Thyroid gland (tissue), 4 donors: ENCODE measurements around the gene PIP5K1C.

Experiments used
- POLR2A ChIP-seq, 2 donors: fragments of 450-650 bp; IDR thresholded peaks; one replicate each; pipeline ENCODE4 v1.6.1; 2017; ENCODE audit warnings: antibody characterized with exemption in 2 of 2, mild to moderate bottlenecking in 2 of 2, moderate library complexity in 1 of 2
- TF ChIP-seq, protein P1 (sequence below), 6 experiments: fragments of 200-600 bp in 3 of 6; fragments of 450-650 bp in 3 of 6; sonication (generic) in 3 of 6; IDR thresholded peaks; one replicate each; pipeline ENCODE4 v1.5.1; 2016 to 2019; ENCODE audit warnings: antibody characterized with exemption in 6 of 6, mild to moderate bottlenecking in 2 of 6, inconsistent platforms in 1 of 6, moderate library complexity in 1 of 6

DNA sequence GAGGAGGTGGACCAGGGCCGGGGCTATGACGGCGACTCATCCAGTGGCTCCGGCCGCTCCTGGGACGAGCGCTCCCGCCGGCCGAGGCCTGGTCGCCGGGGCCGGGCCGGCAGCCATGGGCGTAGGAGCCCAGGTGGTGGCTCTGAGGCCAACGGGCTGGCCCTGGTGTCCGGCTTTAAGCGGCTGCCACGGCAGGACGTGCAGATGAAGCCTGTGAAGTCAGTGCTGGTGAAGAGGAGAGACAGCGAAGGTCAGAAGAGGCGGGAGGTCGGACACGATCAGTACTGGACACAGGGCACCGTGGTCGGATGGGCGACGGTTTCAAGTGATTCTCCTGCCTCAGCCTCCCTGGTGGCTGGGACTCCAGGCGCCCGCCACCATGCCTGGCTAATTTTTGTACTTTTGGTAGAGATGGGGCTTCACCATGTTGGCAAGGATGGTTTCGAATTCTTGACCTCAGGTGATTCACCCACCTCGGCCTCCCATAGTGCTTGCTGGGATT, 30.2 kb upstream of the PIP5K1C start:
- TF ChIP-seq, protein P1, sequence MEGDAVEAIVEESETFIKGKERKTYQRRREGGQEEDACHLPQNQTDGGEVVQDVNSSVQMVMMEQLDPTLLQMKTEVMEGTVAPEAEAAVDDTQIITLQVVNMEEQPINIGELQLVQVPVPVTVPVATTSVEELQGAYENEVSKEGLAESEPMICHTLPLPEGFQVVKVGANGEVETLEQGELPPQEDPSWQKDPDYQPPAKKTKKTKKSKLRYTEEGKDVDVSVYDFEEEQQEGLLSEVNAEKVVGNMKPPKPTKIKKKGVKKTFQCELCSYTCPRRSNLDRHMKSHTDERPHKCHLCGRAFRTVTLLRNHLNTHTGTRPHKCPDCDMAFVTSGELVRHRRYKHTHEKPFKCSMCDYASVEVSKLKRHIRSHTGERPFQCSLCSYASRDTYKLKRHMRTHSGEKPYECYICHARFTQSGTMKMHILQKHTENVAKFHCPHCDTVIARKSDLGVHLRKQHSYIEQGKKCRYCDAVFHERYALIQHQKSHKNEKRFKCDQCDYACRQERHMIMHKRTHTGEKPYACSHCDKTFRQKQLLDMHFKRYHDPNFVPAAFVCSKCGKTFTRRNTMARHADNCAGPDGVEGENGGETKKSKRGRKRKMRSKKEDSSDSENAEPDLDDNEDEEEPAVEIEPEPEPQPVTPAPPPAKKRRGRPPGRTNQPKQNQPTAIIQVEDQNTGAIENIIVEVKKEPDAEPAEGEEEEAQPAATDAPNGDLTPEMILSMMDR (IDR thresholded peaks at IDR 0.05), result no peak
- TF ChIP-seq POLR2A (IDR thresholded peaks at IDR 0.05), result no peak
